Measurements from ENCODE around the gene AGTR1.
"Not testable (repeated sequence)": the region's sequence is repeated elsewhere in the genome, so short reads cannot be mapped to it uniquely, and the experiment has no call there.

AGTR1 gene

DNA sequence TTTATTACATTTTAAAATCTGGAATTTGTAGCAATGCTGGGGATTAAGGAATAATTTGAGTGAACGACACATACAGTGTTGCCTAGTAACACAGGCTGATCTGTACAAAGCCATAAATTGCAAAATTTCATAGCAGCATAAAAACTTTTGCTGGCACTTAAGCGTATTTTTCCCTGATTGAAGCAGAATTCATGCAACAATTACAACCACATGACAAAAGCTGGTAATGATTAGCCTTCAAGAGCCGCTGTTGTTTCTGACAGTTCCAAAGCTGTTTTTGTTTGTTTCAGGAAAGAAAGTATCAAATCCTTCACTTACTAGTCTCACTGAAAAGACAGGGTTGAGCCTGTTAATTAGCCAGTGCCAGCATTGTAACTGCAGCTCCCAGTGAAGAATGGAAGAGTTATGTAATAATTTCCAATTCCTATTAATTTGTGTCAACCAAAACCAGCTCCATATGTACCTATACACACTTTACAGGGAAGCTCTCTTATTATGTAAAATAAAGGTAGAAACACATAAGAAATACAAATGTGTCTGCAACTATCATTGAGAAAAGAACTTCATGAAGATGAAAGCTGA is 60.7 kb downstream of the AGTR1 start:
- no peak for DNase-seq (ENCODE audit: low read depth in 3 of 3)

- DNase-seq (ENCODE audit: low read depth in 3 of 3) = no peak
These were observed 61.7 kb downstream of the AGTR1 start for GRCh38 chr3:148759430-148759829.

DNA sequence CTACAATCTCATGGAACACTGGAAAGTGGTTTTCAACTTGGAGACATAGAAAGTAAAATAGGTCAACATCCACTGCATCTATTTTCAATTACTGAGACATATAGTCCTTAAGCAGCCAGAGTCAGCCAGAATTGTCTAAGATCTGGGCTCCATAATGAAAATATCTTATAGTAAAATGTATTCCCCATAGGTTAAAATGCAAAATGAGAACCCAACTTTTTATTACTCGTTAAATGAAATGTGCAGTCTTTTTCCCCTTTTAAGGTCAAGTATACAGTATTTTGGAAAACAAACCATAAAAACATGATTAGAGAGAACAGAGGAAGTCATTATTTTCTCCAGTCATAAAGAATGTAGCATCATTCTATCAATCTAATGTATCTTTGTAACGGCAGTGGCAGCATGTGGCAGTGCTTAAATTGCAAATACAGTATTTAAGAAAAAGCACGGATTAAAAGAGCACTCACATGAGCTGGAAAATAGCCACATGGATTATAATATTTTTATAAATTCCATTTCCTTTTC is 65.5 kb downstream of the AGTR1 start:
- no peak for DNase-seq (ENCODE audit: low read depth in 3 of 3)

- no peak for DNase-seq (ENCODE audit: low read depth in 3 of 3)
These were observed 66.6 kb downstream of the AGTR1 start for GRCh38 chr3:148763986-148764935.

GRCh38 chr3:148772361-148772760 is 74.7 kb downstream of the AGTR1 start:
- no peak for DNase-seq (ENCODE audit: low read depth in 3 of 3)

DNA sequence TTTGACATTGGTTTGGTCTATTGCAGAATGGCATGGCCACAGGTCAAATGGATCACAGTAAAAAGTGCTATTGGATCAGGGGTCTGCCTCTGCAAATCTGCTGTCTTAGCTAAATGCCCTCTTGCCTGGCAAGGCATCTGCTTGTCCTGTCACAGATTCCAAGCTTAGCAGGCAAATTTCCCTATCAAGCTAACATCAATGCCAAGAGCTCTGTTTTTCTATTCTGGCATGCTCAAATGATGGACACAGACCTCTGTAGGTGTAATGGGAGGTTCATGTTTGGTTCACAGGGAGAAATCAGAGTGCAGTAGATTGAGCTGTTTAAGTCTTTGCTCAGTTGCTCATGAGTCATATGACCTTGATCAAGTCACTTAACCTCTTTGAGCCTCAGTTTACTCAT is 75.1 kb downstream of the AGTR1 start:
- DNase-seq (ENCODE audit: low read depth in 3 of 3) = no peak

- no peak for DNase-seq (ENCODE audit: low read depth in 3 of 3)
These were observed 76.1 kb downstream of the AGTR1 start for GRCh38 chr3:148773805-148774204.

DNA sequence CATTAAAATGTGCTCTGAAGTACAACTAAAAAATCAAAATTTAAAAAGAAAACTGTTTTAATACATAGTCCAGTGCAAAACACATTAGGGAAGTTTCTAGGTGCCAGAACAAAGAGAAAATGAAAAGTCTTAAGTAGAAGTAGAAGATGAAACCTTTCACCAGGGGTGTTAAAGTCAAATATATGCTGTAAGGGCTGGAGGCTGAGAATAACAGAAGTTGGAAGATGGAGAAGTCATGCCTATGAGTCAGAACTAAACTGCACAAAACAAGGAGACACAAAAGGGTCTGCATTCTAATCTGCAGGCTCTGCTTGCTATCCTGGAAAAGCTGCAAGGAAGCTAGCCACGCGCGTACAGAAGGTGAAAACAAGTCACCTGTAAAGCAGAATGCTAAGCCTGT is 81.2 kb downstream of the AGTR1 start:
- DNase-seq (ENCODE audit: low read depth in 3 of 3) = no peak

- DNase-seq (ENCODE audit: low read depth in 3 of 3) = not testable (repeated sequence)
These were observed 87.3 kb downstream of the AGTR1 start for GRCh38 chr3:148785026-148785425.

DNA sequence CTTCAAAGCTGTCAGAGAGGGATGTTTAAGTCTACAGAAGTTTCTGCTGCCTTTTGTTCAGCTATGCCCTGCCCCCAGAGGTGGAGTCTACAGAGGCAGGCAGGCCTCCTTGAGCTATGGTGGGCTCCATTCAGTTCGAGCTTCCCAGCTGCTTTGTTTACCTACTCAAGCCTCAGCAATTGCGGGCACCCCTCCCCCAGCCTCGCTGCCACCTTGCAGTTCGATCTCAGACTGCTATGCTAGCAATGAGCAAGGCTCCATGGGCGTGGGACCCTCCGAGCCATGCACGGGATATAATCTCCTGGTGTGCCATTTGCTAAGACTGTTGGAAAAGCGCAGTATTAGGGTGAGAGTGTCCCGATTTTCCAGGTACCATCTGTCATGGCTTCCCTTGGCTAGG is 88.5 kb downstream of the AGTR1 start:
- DNase-seq (ENCODE audit: low read depth in 3 of 3) = not testable (repeated sequence)

- no peak for DNase-seq (ENCODE audit: low read depth in 3 of 3)
These were observed 91.4 kb downstream of the AGTR1 start for GRCh38 chr3:148789146-148789545.

- DNase-seq (ENCODE audit: low read depth in 3 of 3) = no peak
These were observed 92.2 kb downstream of the AGTR1 start for GRCh38 chr3:148789906-148790305.

DNA sequence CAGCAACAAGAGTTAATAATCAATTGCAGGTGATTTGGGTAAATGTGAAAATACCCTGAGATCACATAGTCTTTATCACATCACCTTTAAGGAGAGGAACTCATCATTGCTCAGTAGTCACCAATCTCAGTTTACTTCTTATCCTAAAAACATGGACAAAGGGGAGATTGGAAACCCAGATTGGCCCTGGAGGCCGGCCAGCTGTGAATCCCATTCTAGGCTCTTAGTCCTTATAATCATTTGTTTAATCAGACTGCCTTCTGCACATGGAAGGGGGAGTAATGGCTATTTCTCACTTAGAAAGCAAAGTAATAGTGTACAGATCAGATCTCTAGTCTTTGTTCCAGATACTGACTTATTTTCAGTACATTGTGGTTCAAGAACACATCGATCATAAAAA is 92.7 kb downstream of the AGTR1 start:
- no peak for DNase-seq (ENCODE audit: low read depth in 3 of 3)

GRCh38 chr3:148790851-148791735 is 93.4 kb downstream of the AGTR1 start:
- DNase-seq (ENCODE audit: low read depth in 3 of 3) = no peak

GRCh38 chr3:148791920-148792319 is 94.2 kb downstream of the AGTR1 start:
- no peak for DNase-seq (ENCODE audit: low read depth in 3 of 3)

DNA sequence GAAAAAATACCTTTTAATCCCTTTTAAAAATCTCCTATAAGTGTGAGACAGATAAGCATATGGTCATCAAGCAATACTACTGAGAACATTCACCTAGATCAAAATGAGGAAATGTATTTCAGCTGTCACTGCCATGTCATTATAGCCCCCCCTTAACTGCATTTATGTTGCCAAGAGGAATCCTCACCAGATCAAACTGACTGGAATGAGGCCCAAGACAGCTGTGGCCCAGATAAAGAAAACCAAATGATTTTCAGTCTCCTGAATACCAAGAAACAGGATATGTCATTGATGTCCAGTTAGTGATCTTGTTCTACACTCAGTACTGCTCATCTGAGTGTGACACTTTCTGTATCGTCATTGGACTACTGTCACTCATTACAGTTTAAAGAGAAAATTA is 94.8 kb downstream of the AGTR1 start:
- no peak for DNase-seq (ENCODE audit: low read depth in 3 of 3)
